MM.1S (cell line): Measurements from ENCODE around the gene PCSK9.

ENCODE experiments used
- CTCF ChIP-seq: fragments of 300-600 bp; sonication (generic); IDR thresholded peaks from 2 replicates; pipeline ENCODE4 v1.5.1; 2016; ENCODE audit warnings: antibody characterized with exemption, low read length, mixed read lengths
- EZH2 ChIP-seq: fragments of 300-600 bp; sonication (generic); optimal IDR thresholded peaks from 2 replicates; pipeline ENCODE3; 2017; ENCODE audit warnings: low read depth, mild to moderate bottlenecking, antibody characterized with exemption, low read length, mixed read lengths
- EZH2phosphoT487 ChIP-seq: fragments of 300-600 bp; sonication (generic); IDR thresholded peaks from 2 replicates; pipeline ENCODE4 v1.6.1; 2018; ENCODE audit warnings: antibody characterized with exemption, low read length

- TF ChIP-seq CTCF (no peak), EZH2 (no peak), EZH2phosphoT487 (no peak)
Observed at GRCh38 chr1:55037733-55038551, 1.4 kb upstream of the PCSK9 start.
